HG03025 (cell line): ENCODE data around the gene UBE2C.
"Not testable (repeated sequence)": the region's sequence is repeated elsewhere in the genome, so short reads cannot be mapped to it uniquely, and the experiment has no call there.

Source experiments
- ATAC-seq: cut with Tn5 transposase; IDR thresholded peaks from one replicate; pipeline ENCODE4 v1.9.1; 2021; ENCODE audit warnings: mild to moderate bottlenecking, moderate library complexity; ENCODE audit not compliant: unreplicated experiment, low FRiP score

UBE2C gene

GRCh38 chr20:45797510-45797909 is 14.9 kb upstream of the UBE2C start:
- ATAC-seq: not testable (repeated sequence)

GRCh38 chr20:45797955-45798354 is 14.5 kb upstream of the UBE2C start:
- ATAC-seq: not testable (repeated sequence)

GRCh38 chr20:45798935-45799642 is 13.4 kb upstream of the UBE2C start:
- no peak for ATAC-seq

- no peak for ATAC-seq
These were observed 10.6 kb upstream of the UBE2C start for GRCh38 chr20:45801851-45802250.

- no peak for ATAC-seq
These were observed 2.1 kb upstream of the UBE2C start for GRCh38 chr20:45810191-45810970.

GRCh38 chr20:45813006-45813340 is 529 bp downstream of the UBE2C start:
- ATAC-seq: no peak

- ATAC-seq: no peak
These were observed 1.0 kb downstream of the UBE2C start for GRCh38 chr20:45813489-45813888.

GRCh38 chr20:45814314-45814713 is 1.9 kb downstream of the UBE2C start:
- no peak for ATAC-seq

- no peak for ATAC-seq
These were observed 4.5 kb downstream of the UBE2C start for GRCh38 chr20:45816951-45817350.

GRCh38 chr20:45817376-45818194 is 5.1 kb downstream of the UBE2C start:
- no peak for ATAC-seq

- no peak for ATAC-seq
These were observed 5.8 kb downstream of the UBE2C start for GRCh38 chr20:45818239-45818638.

- ATAC-seq: no peak
These were observed 7.0 kb downstream of the UBE2C start for GRCh38 chr20:45819466-45819865.

- no peak for ATAC-seq
These were observed 9.5 kb downstream of the UBE2C start for GRCh38 chr20:45821947-45822346.

GRCh38 chr20:45822857-45823256 is 10.4 kb downstream of the UBE2C start:
- no peak for ATAC-seq

- no peak for ATAC-seq
These were observed 11.7 kb downstream of the UBE2C start for GRCh38 chr20:45823949-45824835.

GRCh38 chr20:45826381-45827019 is 14.1 kb downstream of the UBE2C start:
- no peak for ATAC-seq

GRCh38 chr20:45827030-45827652 is 14.7 kb downstream of the UBE2C start, which contains the start of gene TNNC2:
TSS of gene TNNC2 (minus strand) at chr20:45827312. CDS start at chr20:45827248, 64 bp downstream.
- ATAC-seq: no peak

- no peak for ATAC-seq
These were observed 15.3 kb downstream of the UBE2C start for GRCh38 chr20:45827712-45828111.

- no peak for ATAC-seq
These were observed 16.1 kb downstream of the UBE2C start for GRCh38 chr20:45828589-45828988.
